Thyroid gland (tissue), 4 donors: ENCODE data around the gene OR12D2. TPM values are rescaled to one million over a fixed set of nuclear protein-coding genes. Genes with fewer than 3 reads are reported as not detected.
"Not testable (repeated sequence)": the region's sequence is repeated elsewhere in the genome, so short reads cannot be mapped to it uniquely, and the experiment has no call there.

ENCODE experiments used
- DNase-seq, 2 donors: peaks; one replicate each; pipeline ENCODE4 v3.0.0-alpha.2; 2019
- H3K27ac ChIP-seq, 3 donors: fragments of 200-600 bp; sonication (generic); 1 replicate in 2 of 3; 2 replicates in 1 of 3; pipeline ENCODE4 v1.5.1; 2016 to 2019; ENCODE audit warnings: mild to moderate bottlenecking in 1 of 3, moderate library complexity in 1 of 3
- H3K27me3 ChIP-seq: fragments of 200-600 bp; sonication (generic); one replicate; pipeline ENCODE4 v1.5.1; 2019
- H3K36me3 ChIP-seq, 2 donors: fragments of 200-600 bp; sonication (generic); one replicate each; pipeline ENCODE4 v1.5.1; 2016 to 2019
- H3K4me1 ChIP-seq, 2 donors: fragments of 200-600 bp; sonication (generic); one replicate each; pipeline ENCODE4 v1.5.1; 2017 to 2019
- H3K4me3 ChIP-seq, 3 donors: fragments of 200-600 bp; sonication (generic); replicated peaks in 1 of 3; 1 replicate in 2 of 3; 2 replicates in 1 of 3; pipeline ENCODE4 v1.5.1; 2016; ENCODE audit warnings: mild to moderate bottlenecking in 1 of 3
- H3K9me3 ChIP-seq: fragments of 200-600 bp; sonication (generic); one replicate; pipeline ENCODE4 v1.5.1; 2017
- POLR2A ChIP-seq, 2 donors: fragments of 450-650 bp; IDR thresholded peaks; one replicate each; pipeline ENCODE4 v1.6.1; 2017; ENCODE audit warnings: antibody characterized with exemption in 2 of 2, mild to moderate bottlenecking in 2 of 2, moderate library complexity in 1 of 2
- WGBS, 2 donors: methylation state at CpG; one replicate each; pipeline ENCODE4 v1.1.5; 2017; 5-methylcytosine and 5-hydroxymethylcytosine counted together
- intact Hi-C: fragments of 100-400 bp; cut with DNase I; formaldehyde crosslinking; loops from one replicate; pipeline ENCODE4 v1.15.1; 2023
- total RNA-seq, 4 donors: library from RNA; depleted of rRNA; stranded (reverse); fragments of >200 nt; gene quantifications; one replicate each; pipeline ENCODE4 v1.2.3, GENCODE V29; 2016
- TF ChIP-seq, protein P1 (sequence below), 6 experiments: fragments of 200-600 bp in 3 of 6; fragments of 450-650 bp in 3 of 6; sonication (generic) in 3 of 6; IDR thresholded peaks; one replicate each; pipeline ENCODE4 v1.5.1; 2016 to 2019; ENCODE audit warnings: antibody characterized with exemption in 6 of 6, mild to moderate bottlenecking in 2 of 6, inconsistent platforms in 1 of 6, moderate library complexity in 1 of 6

The OR12D2 gene
- total RNA-seq, 4 donors from 2014 or later = not detected

DNA sequence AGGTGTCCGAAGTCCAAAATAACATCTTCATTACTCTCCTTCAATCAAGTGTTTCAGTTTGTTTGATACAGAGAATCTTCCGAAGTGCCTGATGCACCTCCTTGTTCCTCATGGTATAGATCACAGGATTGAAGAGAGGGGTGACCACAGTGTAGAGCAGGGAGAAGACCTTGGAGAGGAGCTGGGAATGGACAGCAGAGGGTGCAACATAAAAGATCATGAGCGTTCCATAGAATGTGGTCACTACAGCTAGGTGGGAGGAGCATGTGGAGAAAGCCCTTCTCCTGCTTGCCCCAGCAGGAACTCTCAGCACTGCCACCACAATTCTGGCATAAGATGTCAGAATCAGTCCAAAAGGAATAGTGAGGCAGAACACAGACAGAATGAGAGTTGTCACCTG is 31.2 kb downstream of the OR12D2 start:
- Histone ChIP-seq H3K27me3 (no peaks in the 10 kb centered on the region), H3K36me3 (no peaks in the 10 kb centered on the region), H3K27ac (no peak overlapping the region), H3K4me1 (no peaks in the 10 kb centered on the region), H3K4me3 (no peak overlapping the region), H3K9me3 (no peaks in the 10 kb centered on the region)
- WGBS, 2 donors = 83 to 86% methylated on average over 3 of the region's 3 CpGs
- no peak for DNase-seq
- TF ChIP-seq POLR2A (IDR thresholded peaks at IDR 0.05) = no peak
- TF ChIP-seq, protein P1, sequence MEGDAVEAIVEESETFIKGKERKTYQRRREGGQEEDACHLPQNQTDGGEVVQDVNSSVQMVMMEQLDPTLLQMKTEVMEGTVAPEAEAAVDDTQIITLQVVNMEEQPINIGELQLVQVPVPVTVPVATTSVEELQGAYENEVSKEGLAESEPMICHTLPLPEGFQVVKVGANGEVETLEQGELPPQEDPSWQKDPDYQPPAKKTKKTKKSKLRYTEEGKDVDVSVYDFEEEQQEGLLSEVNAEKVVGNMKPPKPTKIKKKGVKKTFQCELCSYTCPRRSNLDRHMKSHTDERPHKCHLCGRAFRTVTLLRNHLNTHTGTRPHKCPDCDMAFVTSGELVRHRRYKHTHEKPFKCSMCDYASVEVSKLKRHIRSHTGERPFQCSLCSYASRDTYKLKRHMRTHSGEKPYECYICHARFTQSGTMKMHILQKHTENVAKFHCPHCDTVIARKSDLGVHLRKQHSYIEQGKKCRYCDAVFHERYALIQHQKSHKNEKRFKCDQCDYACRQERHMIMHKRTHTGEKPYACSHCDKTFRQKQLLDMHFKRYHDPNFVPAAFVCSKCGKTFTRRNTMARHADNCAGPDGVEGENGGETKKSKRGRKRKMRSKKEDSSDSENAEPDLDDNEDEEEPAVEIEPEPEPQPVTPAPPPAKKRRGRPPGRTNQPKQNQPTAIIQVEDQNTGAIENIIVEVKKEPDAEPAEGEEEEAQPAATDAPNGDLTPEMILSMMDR (IDR thresholded peaks at IDR 0.05) = no peak
- intact Hi-C loops = no loop called here

- DNase-seq, H3K4me1 ChIP-seq, H3K27ac ChIP-seq, H3K36me3 ChIP-seq, H3K4me3 ChIP-seq, H3K27me3 ChIP-seq, H3K9me3 ChIP-seq, intact Hi-C loops: not testable (repeated sequence)
- WGBS, 2 donors = 74 to 77% methylated on average over 18 of the region's 18 CpGs
Measured at GRCh38 chr6:29436730-29437129, 41.3 kb downstream of the OR12D2 start.

GRCh38 chr6:29439006-29439405 is 43.6 kb downstream of the OR12D2 start, which contains the start of gene OR10C1:
OR10C1 (plus strand) TSS chr6:29439306; CDS start chr6:29440016, 710 bp downstream.
- Histone ChIP-seq H3K4me1 (no peaks in the 10 kb centered on the region), H3K36me3 (no peaks in the 10 kb centered on the region), H3K27me3 (no peaks in the 10 kb centered on the region), H3K4me3 (no peak within 1 kb of the TSS), H3K9me3 (no peaks in the 10 kb centered on the region), H3K27ac (no peak within 1 kb of the TSS)
- intact Hi-C loops = no loop called here
- no peak for DNase-seq
- TF ChIP-seq, protein P1 (IDR thresholded peaks at IDR 0.05) = no peak
- TF ChIP-seq POLR2A (IDR thresholded peaks at IDR 0.05) = no peak

GRCh38 chr6:29442719-29443118 is 47.3 kb downstream of the OR12D2 start:
- intact Hi-C loops = no loop called here
- 86 to 92% methylated on average over 1 of the region's 1 CpG for WGBS, 2 donors
- no peak for DNase-seq
- TF ChIP-seq POLR2A (IDR thresholded peaks at IDR 0.05) = no peak
- TF ChIP-seq, protein P1 (IDR thresholded peaks at IDR 0.05) = no peak
- Histone ChIP-seq H3K4me3 (no peak overlapping the region), H3K36me3 (no peaks in the 10 kb centered on the region), H3K9me3 (no peaks in the 10 kb centered on the region), H3K27ac (no peak overlapping the region), H3K4me1 (no peaks in the 10 kb centered on the region), H3K27me3 (no peaks in the 10 kb centered on the region)

GRCh38 chr6:29444031-29444430 is 48.6 kb downstream of the OR12D2 start:
- H3K4me1 ChIP-seq, intact Hi-C loops, H3K27me3 ChIP-seq, H3K9me3 ChIP-seq, DNase-seq, H3K27ac ChIP-seq, H3K36me3 ChIP-seq, H3K4me3 ChIP-seq: not testable (repeated sequence)
- WGBS, 2 donors = 79 to 86% methylated on average over 1 of the region's 1 CpG

Other genes with a start within 250 kb of the OR12D2 start
- under 1 TPM in 1 of 4 donors, not detected in 3; 0.44 TPM for gene OR2J2, start 224.7 kb upstream of the OR12D2 start, total RNA-seq
- gene OR14J1, start 93.9 kb upstream of the OR12D2 start, total RNA-seq = not detected
- not detected for gene OR5V1, start 26.8 kb upstream of the OR12D2 start, total RNA-seq
- gene OR12D3, start 20.3 kb upstream of the OR12D2 start, total RNA-seq = not detected
- not detected for gene OR12D1, start 19.3 kb downstream of the OR12D2 start, total RNA-seq
- gene OR10C1, start 43.7 kb downstream of the OR12D2 start, total RNA-seq = not detected
- gene OR11A1, start 61.4 kb downstream of the OR12D2 start, total RNA-seq = not detected
- gene OR2H1, start 61.5 kb downstream of the OR12D2 start, total RNA-seq = not detected
- not detected for gene MAS1L, start 92.3 kb downstream of the OR12D2 start, total RNA-seq
- gene UBD, start 164.1 kb downstream of the OR12D2 start, total RNA-seq = 1 to 10 TPM in 1 of 4 donors, under 1 TPM in 1, not detected in 2; 0.93 to 1.5 TPM
- not detected for gene OR2H2, start 189.5 kb downstream of the OR12D2 start, total RNA-seq
- 10 to 100 TPM; 20.4 to 34.3 (median 23.8) TPM for gene GABBR1, start 237.6 kb downstream of the OR12D2 start, total RNA-seq